ENCODE measurements around the gene LDLRAD4.

GRCh38 chr18:13339653-13340052, 121.1 kb downstream of the LDLRAD4 start:
- TF ChIP-seq, protein P1, sequence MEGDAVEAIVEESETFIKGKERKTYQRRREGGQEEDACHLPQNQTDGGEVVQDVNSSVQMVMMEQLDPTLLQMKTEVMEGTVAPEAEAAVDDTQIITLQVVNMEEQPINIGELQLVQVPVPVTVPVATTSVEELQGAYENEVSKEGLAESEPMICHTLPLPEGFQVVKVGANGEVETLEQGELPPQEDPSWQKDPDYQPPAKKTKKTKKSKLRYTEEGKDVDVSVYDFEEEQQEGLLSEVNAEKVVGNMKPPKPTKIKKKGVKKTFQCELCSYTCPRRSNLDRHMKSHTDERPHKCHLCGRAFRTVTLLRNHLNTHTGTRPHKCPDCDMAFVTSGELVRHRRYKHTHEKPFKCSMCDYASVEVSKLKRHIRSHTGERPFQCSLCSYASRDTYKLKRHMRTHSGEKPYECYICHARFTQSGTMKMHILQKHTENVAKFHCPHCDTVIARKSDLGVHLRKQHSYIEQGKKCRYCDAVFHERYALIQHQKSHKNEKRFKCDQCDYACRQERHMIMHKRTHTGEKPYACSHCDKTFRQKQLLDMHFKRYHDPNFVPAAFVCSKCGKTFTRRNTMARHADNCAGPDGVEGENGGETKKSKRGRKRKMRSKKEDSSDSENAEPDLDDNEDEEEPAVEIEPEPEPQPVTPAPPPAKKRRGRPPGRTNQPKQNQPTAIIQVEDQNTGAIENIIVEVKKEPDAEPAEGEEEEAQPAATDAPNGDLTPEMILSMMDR (IDR thresholded peaks at IDR 0.05), result no peak
- no peak for TF ChIP-seq POLR2A (IDR thresholded peaks at IDR 0.05)
- no peak for TF ChIP-seq EP300 (IDR thresholded peaks at IDR 0.05)

Measured in tibial nerve (tissue), 4 donors.